SK-N-SH (cell line): ENCODE results near the gene FYN. TPM values are rescaled to one million over a fixed set of nuclear protein-coding genes. Genes with fewer than 3 reads are reported as not detected.

Experiments used
- CTCF ChIA-PET: fragments of 300-600, 350-600 bp; formaldehyde crosslinking; extraction: SDS; loops from one replicate; lab custom pipeline; 2021; lab: Yijun Ruan, JAX
- POLR2A ChIA-PET: fragments of 350-600 bp; sonication (Branson Sonifier 250); formaldehyde crosslinking; extraction: SDS; loops from one replicate; lab custom pipeline; 2020; ENCODE audit warnings: antibody characterized with exemption, inconsistent platforms; lab: Yijun Ruan, JAX
- DNase-seq: peaks from one replicate; pipeline ENCODE4 v3.0.0; 2012
- H2AFZ ChIP-seq: fragments of 200-600 bp; sonication (generic); 2 replicates; pipeline ENCODE4 v1.8.1; 2016; ENCODE audit warnings: antibody characterized with exemption, mild to moderate bottlenecking, low read depth
- H3F3A ChIP-seq: fragments of 200-600 bp; sonication (generic); replicated peaks from 2 replicates; pipeline ENCODE3; 2016; ENCODE audit warnings: antibody characterized with exemption, mild to moderate bottlenecking; ENCODE audit not compliant: insufficient read depth
- H3K27ac ChIP-seq, 2 experiments: fragments of 200-500 bp in 1 of 2; fragments of 200-600 bp in 1 of 2; sonication (Bioruptor generic) in 1 of 2; sonication (generic), shearing (Covaris generic) in 1 of 2; 2 replicates each; pipeline versions ENCODE4 v1.5.1 to v1.6.1; 2014 to 2016; ENCODE audit warnings: low read depth in 2 of 2, inconsistent platforms in 1 of 2, low read length in 1 of 2, mild to moderate bottlenecking in 1 of 2, mixed read lengths in 1 of 2
- H3K27me3 ChIP-seq: fragments of 200-600 bp; sonication (generic), shearing (Covaris generic); 2 replicates; pipeline ENCODE4 v1.6.1; 2016; ENCODE audit warnings: mixed run types; ENCODE audit not compliant: insufficient read depth
- H3K36me3 ChIP-seq, 2 experiments: fragments of 200-500 bp in 1 of 2; fragments of 200-600 bp in 1 of 2; sonication (Bioruptor generic) in 1 of 2; sonication (generic) in 1 of 2; replicated peaks in 1 of 2; 2 replicates each; pipeline versions ENCODE3 to v1.5.1; 2014 to 2016; ENCODE audit warnings: low read length in 1 of 2, mild to moderate bottlenecking in 1 of 2; ENCODE audit not compliant: insufficient read depth in 2 of 2, control insufficient read depth in 1 of 2
- H3K4me1 ChIP-seq, 2 experiments: fragments of 200-500 bp in 1 of 2; fragments of 200-600 bp in 1 of 2; sonication (Bioruptor generic) in 1 of 2; sonication (generic), shearing (Covaris generic) in 1 of 2; 2 replicates each; pipeline versions ENCODE4 v1.5.1 to v1.6.1; 2014 to 2016; ENCODE audit warnings: low read depth in 1 of 2, low read length in 1 of 2, mixed run types in 1 of 2; ENCODE audit not compliant: insufficient read depth in 2 of 2, control insufficient read depth in 1 of 2
- H3K4me2 ChIP-seq: fragments of 200-600 bp; sonication (generic), shearing (Covaris generic); 2 replicates; pipeline ENCODE4 v1.6.1; 2017; ENCODE audit warnings: mixed run types
- H3K4me3 ChIP-seq, 2 experiments: fragments of 200-500 bp in 1 of 2; fragments of 200-600 bp in 1 of 2; sonication (Bioruptor generic) in 1 of 2; sonication (generic), shearing (Covaris generic) in 1 of 2; 2 replicates each; pipeline versions ENCODE4 v1.5.1 to v1.8.1; 2014 to 2016; ENCODE audit warnings: low read depth in 2 of 2, inconsistent platforms in 1 of 2, low read length in 1 of 2, mild to moderate bottlenecking in 1 of 2, mixed read lengths in 1 of 2, moderate library complexity in 1 of 2
- H3K79me2 ChIP-seq: fragments of 200-600 bp; sonication (generic); 2 replicates; pipeline ENCODE4 v1.8.1; 2017; ENCODE audit warnings: mild to moderate bottlenecking; ENCODE audit not compliant: insufficient read depth
- H3K9ac ChIP-seq: fragments of 200-600 bp; sonication (generic); 2 replicates; pipeline ENCODE4 v1.6.1; 2017; ENCODE audit warnings: mixed run types
- H3K9me2 ChIP-seq: fragments of 200-600 bp; sonication (generic); 2 replicates; pipeline ENCODE4 v1.6.1; 2017; ENCODE audit warnings: mixed run types
- H3K9me3 ChIP-seq: fragments of 200-600 bp; sonication (generic); 2 replicates; pipeline ENCODE4 v1.6.1; 2017; ENCODE audit warnings: mixed run types, mild to moderate bottlenecking, moderate library complexity
- H4K20me1 ChIP-seq: fragments of 200-600 bp; sonication (generic); 2 replicates; pipeline ENCODE4 v1.6.1; 2017; ENCODE audit warnings: mild to moderate bottlenecking, mixed run types; ENCODE audit not compliant: insufficient read depth
- ELF1 ChIP-seq: IDR thresholded peaks from 2 replicates; pipeline ENCODE4 v1.4.0; 2012
- GATA2 ChIP-seq: sonication (generic); formaldehyde crosslinking; IDR thresholded peaks from 2 replicates; pipeline ENCODE4 v1.5.0; 2020; ENCODE audit warnings: mild to moderate bottlenecking, missing genetic modification reagents
- IRF3 ChIP-seq: fragments of 150-350 bp; IDR thresholded peaks from 2 replicates; pipeline ENCODE4 v1.6.1; 2016; ENCODE audit warnings: mild to moderate bottlenecking, low read depth, low read length
- NRF1 ChIP-seq: IDR thresholded peaks from 2 replicates; pipeline ENCODE4 v1.6.1; 2012; ENCODE audit warnings: low read depth, mild to moderate bottlenecking, low read length
- RAD21 ChIP-seq: IDR thresholded peaks from 2 replicates; pipeline ENCODE4 v1.6.1; 2012; ENCODE audit warnings: mild to moderate bottlenecking, low read length
- RFX5 ChIP-seq: IDR thresholded peaks from 2 replicates; pipeline ENCODE4 v1.6.1; 2012; ENCODE audit warnings: mild to moderate bottlenecking, improper control_type of control experiment, low read length
- RXRA ChIP-seq: IDR thresholded peaks from 2 replicates; pipeline ENCODE4 v1.4.0; 2012; ENCODE audit warnings: low read depth, mild to moderate bottlenecking, borderline replicate concordance
- SMC3 ChIP-seq: IDR thresholded peaks from 2 replicates; pipeline ENCODE4 v1.6.1; 2012; ENCODE audit warnings: low read depth, low read length, improper control_type of control experiment
- TAF1 ChIP-seq: IDR thresholded peaks from 2 replicates; pipeline ENCODE4 v1.6.1; 2012; ENCODE audit warnings: low read depth, mild to moderate bottlenecking, low read length, moderate library complexity, borderline replicate concordance
- TCF12 ChIP-seq: IDR thresholded peaks from 2 replicates; pipeline ENCODE4 v1.4.0; 2012
- TEAD4 ChIP-seq: IDR thresholded peaks from 2 replicates; pipeline ENCODE4 v1.4.0; 2012; ENCODE audit warnings: mild to moderate bottlenecking, borderline replicate concordance; ENCODE audit not compliant: insufficient read depth
- USF1 ChIP-seq: IDR thresholded peaks from 2 replicates; pipeline ENCODE4 v1.4.0; 2012; ENCODE audit warnings: low read depth, borderline replicate concordance
- USF2 ChIP-seq: fragments of 150-350 bp; IDR thresholded peaks from 2 replicates; pipeline ENCODE4 v1.6.1; 2017; ENCODE audit warnings: antibody characterized with exemption, low read length, low read depth, borderline replicate concordance
- YY1 ChIP-seq: IDR thresholded peaks from 2 replicates; pipeline ENCODE4 v1.4.0; 2012; ENCODE audit warnings: low read depth, mild to moderate bottlenecking
- WGBS: methylation state at CpG from one replicate; pipeline ENCODE4 v1.1.6; 2017; ENCODE audit warnings: low lambda C conversion rate; 5-methylcytosine and 5-hydroxymethylcytosine counted together
- polyA plus RNA-seq, 3 experiments: library from polyadenylated mRNA; depleted of rRNA; stranded (reverse); fragments of >200 nt; gene quantifications; 2 replicates each; pipeline ENCODE4 v1.2.3, GENCODE V29; 2012
- TF ChIP-seq, protein P1 (sequence below): IDR thresholded peaks from 2 replicates; pipeline ENCODE4 v1.4.0; 2012; ENCODE audit warnings: low read depth

Gene FYN
- polyA plus RNA-seq, 1 of the 3 experiments (the other 2 are of a cell fraction), result 31.0 TPM

DNA sequence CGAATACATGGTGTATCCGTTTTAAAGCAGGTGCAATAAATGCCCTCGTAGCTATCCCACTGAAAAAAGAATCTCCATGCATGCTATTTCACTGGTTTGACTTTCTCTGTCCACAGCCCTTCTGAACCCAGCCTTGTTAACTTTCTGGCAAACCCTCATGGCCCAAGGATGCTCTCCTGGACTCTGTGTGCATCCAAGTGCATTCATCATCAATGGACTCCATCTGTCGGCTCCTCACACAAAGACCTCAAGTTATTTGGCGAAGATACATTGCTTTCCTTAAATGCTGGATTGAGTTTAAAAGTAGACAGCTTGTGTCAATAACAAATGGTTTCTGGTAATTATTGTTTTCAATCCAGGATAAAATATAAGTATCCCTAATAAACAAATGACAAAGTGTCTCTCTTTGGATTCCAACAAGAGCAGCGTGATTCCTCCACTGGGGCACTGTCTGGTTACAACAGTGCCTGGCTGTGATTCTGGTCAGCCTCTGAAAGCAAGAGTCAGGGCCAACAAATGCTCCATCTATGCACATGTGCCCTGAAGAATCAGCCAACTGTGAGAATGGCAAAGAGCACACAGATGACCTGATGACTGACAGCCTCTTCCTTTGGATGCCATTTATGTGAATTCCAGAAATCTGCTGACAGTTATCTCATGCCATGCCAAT is 55.7 kb downstream of the FYN start:
- no peak overlapping the region for H3K9ac ChIP-seq
- peaks cover 9 to 12% of the 10 kb centered on the region in 2 experiments; a peak in 3 of 4 replicates for H3K4me1 ChIP-seq
- no peak overlapping the region for H3K27ac ChIP-seq
- peaks cover 6% of the 10 kb centered on the region for H3F3A ChIP-seq
- H3K9me2 ChIP-seq, result no peaks in the 10 kb centered on the region
- H3K79me2 ChIP-seq, result peaks cover 28% of the 10 kb centered on the region; the same call in 1 of the 2 replicates
- no peak overlapping the region for H2AFZ ChIP-seq
- H4K20me1 ChIP-seq, result no peaks in the 10 kb centered on the region
- ChIA-PET CTCF (interaction anchor here (1.6 kb wide), 1 partner anchor 10 kb away, joined by 5 read pairs; no protein-coding TSS in a partner anchor), POLR2A (no interaction called here)
- no peak overlapping the region for H3K4me2 ChIP-seq
- TF ChIP-seq GATA2 (CRISPR knock-in tag) (no peak), TEAD4 (no peak), USF1 (no peak), NRF1 (no peak)
- TF ChIP-seq, protein P1, sequence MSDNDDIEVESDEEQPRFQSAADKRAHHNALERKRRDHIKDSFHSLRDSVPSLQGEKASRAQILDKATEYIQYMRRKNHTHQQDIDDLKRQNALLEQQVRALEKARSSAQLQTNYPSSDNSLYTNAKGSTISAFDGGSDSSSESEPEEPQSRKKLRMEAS, result no peak
- H3K27me3 ChIP-seq, result no peaks in the 10 kb centered on the region
- H3K9me3 ChIP-seq, result peaks cover 8% of the 10 kb centered on the region; the same call in 1 of the 2 replicates
- H3K4me3 ChIP-seq, result no peak overlapping the region
- peaks cover 0 to 10% of the 10 kb centered on the region in 2 experiments for H3K36me3 ChIP-seq
- no peak for DNase-seq
- 89% methylated on average over 6 of the region's 6 CpGs for WGBS

GRCh38 chr6:111813677-111814310 is 59.5 kb downstream of the FYN start:
- Histone ChIP-seq H3K4me2 (no peak overlapping the region), H3K79me2 (peaks cover 9% of the 10 kb centered on the region; the same call in 1 of the 2 replicates), H2AFZ (no peak overlapping the region), H3K36me3 (no peaks in the 10 kb centered on the region), H3K4me3 (no peak overlapping the region), H3K27me3 (no peaks in the 10 kb centered on the region), H3K9me2 (no peaks in the 10 kb centered on the region), H3K9ac (no peak overlapping the region), H3K9me3 (no peaks in the 10 kb centered on the region), H3K4me1 (peaks cover 12 to 24% of the 10 kb centered on the region in 2 experiments; a peak in 3 of 4 replicates), H3F3A (peaks cover 6% of the 10 kb centered on the region), H4K20me1 (no peaks in the 10 kb centered on the region), H3K27ac (peak overlapping the region in 1 of 2 experiments; percentile 52; a peak in 2 of 4 replicates)
- TF ChIP-seq TCF12, result no peak
- TF ChIP-seq SMC3, result no peak
- no peak for TF ChIP-seq USF1
- TF ChIP-seq RAD21, result no peak
- TF ChIP-seq IRF3, result no peak
- no peak for TF ChIP-seq ELF1
- no peak for TF ChIP-seq RXRA
- TF ChIP-seq USF2, result no peak
- TF ChIP-seq TAF1, result no peak
- TF ChIP-seq RFX5, result no peak
- TF ChIP-seq YY1, result no peak
- ChIA-PET POLR2A (no interaction called here), CTCF (interaction anchor here (1.1 to 1.4 kb wide), 2 partner anchors 20 to 183 kb away, joined by 3 read pairs; no protein-coding TSS in a partner anchor)
- WGBS, result 88% methylated on average over 8 of the region's 8 CpGs
- DNase-seq, result no peak
